HEK293 (cell line): ENCODE measurements around the gene SMYD1.

ENCODE experiments used
- CTCF ChIA-PET: fragments of 350-600 bp; formaldehyde crosslinking; extraction: SDS; loops from one replicate; lab custom pipeline; 2021; ENCODE audit warnings: antibody characterized with exemption; lab: Yijun Ruan, JAX
- POLR2A ChIA-PET: fragments of 300-600 bp; formaldehyde crosslinking; extraction: SDS; loops from one replicate; lab custom pipeline; 2020; ENCODE audit warnings: antibody characterized with exemption, inconsistent platforms; lab: Yijun Ruan, JAX
- H3K27ac ChIP-seq: fragments of 200-500 bp; sonication (Bioruptor generic); 2 replicates; pipeline ENCODE4 v1.5.1; 2014; ENCODE audit warnings: low read depth, low read length, control low read depth, inconsistent platforms; ENCODE audit errors: extremely low read depth
- H3K36me3 ChIP-seq, 2 experiments: fragments of 200-500 bp in 1 of 2; sonication (Bioruptor generic) in 1 of 2; 1 replicate in 1 of 2; 2 replicates in 1 of 2; pipeline ENCODE4 v1.5.1; 2014 to 2017; ENCODE audit warnings: inconsistent platforms in 2 of 2, low read length in 2 of 2; ENCODE audit not compliant: control insufficient read depth in 2 of 2, insufficient read depth in 1 of 2
- H3K4me1 ChIP-seq: fragments of 200-500 bp; sonication (Bioruptor generic); 2 replicates; pipeline ENCODE4 v1.5.1; 2014; ENCODE audit warnings: mild to moderate bottlenecking, low read length, inconsistent platforms; ENCODE audit not compliant: control insufficient read depth, insufficient read depth
- H3K4me3 ChIP-seq: 2 replicates; pipeline ENCODE4 v1.5.1; 2011; ENCODE audit warnings: low read depth, mild to moderate bottlenecking, control low read depth, low read length, moderate library complexity
- H3K9me3 ChIP-seq: fragments of 200-500 bp; sonication (Bioruptor generic); 2 replicates; pipeline ENCODE4 v1.5.1; 2014; ENCODE audit warnings: low read depth, low read length, inconsistent platforms; ENCODE audit not compliant: control insufficient read depth, insufficient read depth
- FEZF1 ChIP-seq: fragments of 450-650 bp; formaldehyde crosslinking; IDR thresholded peaks from 2 replicates; pipeline ENCODE4 v1.5.1; 2016; ENCODE audit warnings: missing biosample characterization, missing genetic modification characterization
- GLI2 ChIP-seq: fragments of 450-650 bp; formaldehyde crosslinking; IDR thresholded peaks from 2 replicates; pipeline ENCODE4; 2017; ENCODE audit warnings: missing biosample characterization, missing genetic modification characterization, low read depth, borderline replicate concordance
- HOXC10 ChIP-seq: sonication (generic); formaldehyde crosslinking; IDR thresholded peaks from 2 replicates; pipeline ENCODE4 v1.8.1; 2023; ENCODE audit warnings: mild to moderate bottlenecking, missing genetic modification reagents
- MEIS1 ChIP-seq: sonication (generic); formaldehyde crosslinking; IDR thresholded peaks from 2 replicates; pipeline ENCODE4 v1.8.1; 2022; ENCODE audit warnings: missing genetic modification reagents, mild to moderate bottlenecking, borderline replicate concordance
- SCRT2 ChIP-seq: fragments of 450-650 bp; formaldehyde crosslinking; IDR thresholded peaks from 2 replicates; pipeline ENCODE4 v1.5.1; 2016; ENCODE audit warnings: missing biosample characterization, missing genetic modification characterization
- SETDB1 ChIP-seq: IDR thresholded peaks from one replicate; pipeline ENCODE4 v1.6.1; 2017; ENCODE audit warnings: mild to moderate bottlenecking, low read length, moderate library complexity, mixed read lengths; ENCODE audit not compliant: insufficient read length
- ZFP3 ChIP-seq: fragments of 450-650 bp; formaldehyde crosslinking; IDR thresholded peaks from 2 replicates; pipeline ENCODE4 v1.5.1; 2016; ENCODE audit warnings: low read depth, missing biosample characterization, missing genetic modification characterization
- ZNF174 ChIP-seq: fragments of 450-650 bp; formaldehyde crosslinking; IDR thresholded peaks from 2 replicates; pipeline ENCODE4 v1.5.0; 2017; ENCODE audit warnings: missing biosample characterization, mild to moderate bottlenecking, missing genetic modification characterization
- ZNF248 ChIP-seq: fragments of 450-650 bp; formaldehyde crosslinking; IDR thresholded peaks from 2 replicates; pipeline ENCODE4 v1.5.1; 2017; ENCODE audit warnings: missing biosample characterization, missing genetic modification characterization
- ZNF302 ChIP-seq: fragments of 450-650 bp; formaldehyde crosslinking; IDR thresholded peaks from 2 replicates; pipeline ENCODE4 v1.5.1; 2016; ENCODE audit warnings: missing biosample characterization, missing genetic modification characterization, low read depth
- ZNF324 ChIP-seq: fragments of 450-650 bp; formaldehyde crosslinking; IDR thresholded peaks from 2 replicates; pipeline ENCODE4 v1.5.1; 2016; ENCODE audit warnings: missing biosample characterization, missing genetic modification characterization
- ZNF514 ChIP-seq: fragments of 450-650 bp; formaldehyde crosslinking; IDR thresholded peaks from 2 replicates; pipeline ENCODE4 v1.5.1; 2016; ENCODE audit warnings: missing biosample characterization, missing genetic modification characterization
- ZNF521 ChIP-seq: fragments of 450-650 bp; formaldehyde crosslinking; IDR thresholded peaks from 2 replicates; pipeline ENCODE4 v1.5.1; 2017; ENCODE audit warnings: missing biosample characterization, mild to moderate bottlenecking, missing genetic modification characterization
- ZNF558 ChIP-seq: fragments of 450-650 bp; formaldehyde crosslinking; IDR thresholded peaks from 2 replicates; pipeline ENCODE4 v1.5.1; 2016; ENCODE audit warnings: missing biosample characterization, missing genetic modification characterization
- ZNF561 ChIP-seq: fragments of 450-650 bp; IDR thresholded peaks from 2 replicates; pipeline ENCODE4 v1.5.1; 2018; ENCODE audit warnings: missing biosample characterization, missing genetic modification characterization, borderline replicate concordance
- ZNF707 ChIP-seq: fragments of 450-650 bp; formaldehyde crosslinking; IDR thresholded peaks from 2 replicates; pipeline ENCODE4 v1.5.1; 2016; ENCODE audit warnings: missing biosample characterization, missing genetic modification characterization
- ZXDB ChIP-seq: fragments of 450-650 bp; formaldehyde crosslinking; IDR thresholded peaks from 2 replicates; pipeline ENCODE4 v1.5.1; 2016; ENCODE audit warnings: missing biosample characterization, missing genetic modification characterization
- TF ChIP-seq, protein P1 (sequence below): sonication (generic); formaldehyde crosslinking; IDR thresholded peaks from 2 replicates; pipeline ENCODE4 v1.8.1; 2022; ENCODE audit warnings: mild to moderate bottlenecking, moderate library complexity, missing genetic modification reagents
- TF ChIP-seq, protein P2 (sequence below): fragments of 450-650 bp; formaldehyde crosslinking; IDR thresholded peaks from 2 replicates; pipeline ENCODE4 v1.5.1; 2017; ENCODE audit warnings: missing biosample characterization, missing genetic modification characterization
- TF ChIP-seq, protein P3 (sequence below): fragments of 450-650 bp; formaldehyde crosslinking; IDR thresholded peaks from 2 replicates; pipeline ENCODE4; 2016; ENCODE audit warnings: missing biosample characterization, missing genetic modification characterization
- TF ChIP-seq, protein P4 (sequence below): fragments of 450-650 bp; formaldehyde crosslinking; IDR thresholded peaks from 2 replicates; pipeline ENCODE4 v1.5.1; 2016; ENCODE audit warnings: missing biosample characterization, missing genetic modification characterization
- TF ChIP-seq, protein P5 (sequence below): fragments of 450-650 bp; formaldehyde crosslinking; IDR thresholded peaks from 2 replicates; pipeline ENCODE4 v1.5.1; 2016; ENCODE audit warnings: missing biosample characterization, missing genetic modification characterization

SMYD1 gene

DNA sequence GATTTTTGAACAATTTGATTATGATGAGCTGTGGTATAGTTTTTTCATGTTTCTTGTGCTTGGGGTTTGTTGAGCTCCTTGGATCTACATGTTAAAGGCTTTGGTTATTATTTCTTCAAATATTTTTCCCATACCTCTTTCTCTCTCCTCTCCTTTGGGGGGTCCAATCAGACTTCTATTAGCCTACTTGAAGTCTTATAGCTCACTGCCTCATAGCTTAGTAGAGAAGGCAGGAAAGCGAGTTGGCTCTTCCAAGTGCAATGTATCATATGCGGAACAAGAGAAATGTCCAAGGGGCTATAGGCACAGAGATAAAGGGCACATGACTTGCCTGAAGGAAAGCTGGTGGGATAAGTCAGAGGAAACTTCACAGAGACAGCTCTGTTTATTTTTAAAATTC is 74.3 kb downstream of the SMYD1 start (continued):
- TF ChIP-seq, protein P1, sequence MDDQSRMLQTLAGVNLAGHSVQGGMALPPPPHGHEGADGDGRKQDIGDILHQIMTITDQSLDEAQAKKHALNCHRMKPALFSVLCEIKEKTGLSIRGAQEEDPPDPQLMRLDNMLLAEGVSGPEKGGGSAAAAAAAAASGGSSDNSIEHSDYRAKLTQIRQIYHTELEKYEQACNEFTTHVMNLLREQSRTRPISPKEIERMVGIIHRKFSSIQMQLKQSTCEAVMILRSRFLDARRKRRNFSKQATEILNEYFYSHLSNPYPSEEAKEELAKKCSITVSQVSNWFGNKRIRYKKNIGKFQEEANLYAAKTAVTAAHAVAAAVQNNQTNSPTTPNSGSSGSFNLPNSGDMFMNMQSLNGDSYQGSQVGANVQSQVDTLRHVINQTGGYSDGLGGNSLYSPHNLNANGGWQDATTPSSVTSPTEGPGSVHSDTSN (CRISPR knock-in tag), result no peak
- TF ChIP-seq SETDB1 (no peak), MEIS1 (CRISPR knock-in tag) (no peak), ZNF558 (no peak), GLI2 (tag by site-specific recombination) (no peak), ZNF707 (no peak)
- TF ChIP-seq, protein P2, sequence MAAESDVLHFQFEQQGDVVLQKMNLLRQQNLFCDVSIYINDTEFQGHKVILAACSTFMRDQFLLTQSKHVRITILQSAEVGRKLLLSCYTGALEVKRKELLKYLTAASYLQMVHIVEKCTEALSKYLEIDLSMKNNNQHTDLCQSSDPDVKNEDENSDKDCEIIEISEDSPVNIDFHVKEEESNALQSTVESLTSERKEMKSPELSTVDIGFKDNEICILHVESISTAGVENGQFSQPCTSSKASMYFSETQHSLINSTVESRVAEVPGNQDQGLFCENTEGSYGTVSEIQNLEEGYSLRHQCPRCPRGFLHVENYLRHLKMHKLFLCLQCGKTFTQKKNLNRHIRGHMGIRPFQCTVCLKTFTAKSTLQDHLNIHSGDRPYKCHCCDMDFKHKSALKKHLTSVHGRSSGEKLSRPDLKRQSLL (tag by site-specific recombination), result no peak
- TF ChIP-seq, all 188 proteins: peak for 0

DNA sequence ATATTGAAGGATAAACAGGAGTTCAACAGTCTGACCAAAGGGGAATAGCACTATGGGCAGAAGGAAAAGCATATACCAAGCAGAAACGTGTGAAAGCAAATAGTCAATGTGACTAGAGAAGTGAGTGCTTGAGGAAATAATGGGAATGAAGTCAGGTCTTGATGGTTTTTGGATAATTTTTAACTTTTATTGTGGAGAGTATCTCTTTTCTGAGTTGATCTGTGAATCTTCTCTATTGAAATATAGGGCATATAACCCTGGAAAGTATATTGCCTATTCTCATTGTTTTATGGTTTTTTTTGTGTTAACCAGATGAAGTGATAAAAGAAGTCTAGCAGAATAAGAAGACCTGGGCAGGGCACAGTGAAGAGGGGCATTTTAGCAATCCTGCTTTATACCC is 76.6 kb downstream of the SMYD1 start:
- ChIA-PET CTCF (no interaction called here), POLR2A (no interaction called here)
- Histone ChIP-seq H3K4me3 (no peak overlapping the region), H3K27ac (no peak overlapping the region), H3K9me3 (no peaks in the 10 kb centered on the region), H3K4me1 (no peaks in the 10 kb centered on the region), H3K36me3 (no peaks in the 10 kb centered on the region)
- TF ChIP-seq FEZF1 (no peak), ZXDB (tag by site-specific recombination) (no peak)

DNA sequence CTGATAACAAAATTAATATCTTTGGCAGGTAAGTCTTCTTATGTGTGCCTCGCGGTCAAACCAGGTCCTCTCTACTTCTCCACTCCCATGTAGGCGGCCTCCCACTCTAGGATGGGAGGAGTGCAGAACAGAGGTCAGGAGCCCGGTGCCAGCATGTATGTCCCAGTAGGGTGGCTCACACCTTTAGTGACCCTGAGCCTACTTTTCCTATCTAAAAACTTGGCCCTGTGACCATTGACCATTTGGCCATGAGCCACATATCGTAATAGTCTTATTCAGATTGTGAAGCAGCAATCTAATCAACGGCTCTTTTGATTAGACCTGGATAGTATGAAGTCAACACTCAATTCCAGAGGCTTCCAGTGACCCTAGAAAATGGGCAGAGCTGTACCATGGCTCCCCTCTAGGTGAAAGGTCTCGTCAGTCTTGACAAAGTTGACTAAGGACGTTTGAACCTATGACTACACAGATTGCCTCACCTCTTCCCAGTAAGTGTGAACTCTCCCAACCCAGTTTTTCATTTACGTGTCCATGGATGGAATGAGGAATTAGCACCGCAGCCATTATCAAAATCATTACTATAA is 77.4 kb downstream of the SMYD1 start:
- no peaks in the 10 kb centered on the region for H3K9me3 ChIP-seq
- no peak overlapping the region for H3K4me3 ChIP-seq
- ChIA-PET CTCF (interaction anchor here (1.8 to 2.4 kb wide), 2 partner anchors 15 to 85 kb away, joined by 5 to 6 read pairs; no protein-coding TSS in a partner anchor), POLR2A (no interaction called here)
- no peak overlapping the region for H3K27ac ChIP-seq
- no peaks in the 10 kb centered on the region for H3K4me1 ChIP-seq
- TF ChIP-seq HOXC10 (CRISPR knock-in tag) (no peak), ZFP3 (tag by site-specific recombination) (no peak), ZNF324 (tag by site-specific recombination) (no peak), SCRT2 (tag by site-specific recombination) (no peak), ZNF561 (tag by site-specific recombination) (no peak), ZNF248 (tag by site-specific recombination) (no peak), ZNF521 (tag by site-specific recombination) (no peak), ZNF302 (tag by site-specific recombination) (no peak), ZNF514 (tag by site-specific recombination) (no peak), ZNF174 (no peak)
- TF ChIP-seq, protein P3, sequence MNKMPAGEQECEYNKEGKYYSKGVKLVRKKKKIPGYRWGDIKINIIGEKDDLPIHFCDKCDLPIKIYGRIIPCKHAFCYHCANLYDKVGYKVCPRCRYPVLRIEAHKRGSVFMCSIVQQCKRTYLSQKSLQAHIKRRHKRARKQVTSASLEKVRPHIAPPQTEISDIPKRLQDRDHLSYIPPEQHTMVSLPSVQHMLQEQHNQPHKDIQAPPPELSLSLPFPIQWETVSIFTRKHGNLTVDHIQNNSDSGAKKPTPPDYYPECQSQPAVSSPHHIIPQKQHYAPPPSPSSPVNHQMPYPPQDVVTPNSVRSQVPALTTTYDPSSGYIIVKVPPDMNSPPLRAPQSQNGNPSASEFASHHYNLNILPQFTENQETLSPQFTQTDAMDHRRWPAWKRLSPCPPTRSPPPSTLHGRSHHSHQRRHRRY (tag by site-specific recombination), result no peak
- TF ChIP-seq, protein P4, sequence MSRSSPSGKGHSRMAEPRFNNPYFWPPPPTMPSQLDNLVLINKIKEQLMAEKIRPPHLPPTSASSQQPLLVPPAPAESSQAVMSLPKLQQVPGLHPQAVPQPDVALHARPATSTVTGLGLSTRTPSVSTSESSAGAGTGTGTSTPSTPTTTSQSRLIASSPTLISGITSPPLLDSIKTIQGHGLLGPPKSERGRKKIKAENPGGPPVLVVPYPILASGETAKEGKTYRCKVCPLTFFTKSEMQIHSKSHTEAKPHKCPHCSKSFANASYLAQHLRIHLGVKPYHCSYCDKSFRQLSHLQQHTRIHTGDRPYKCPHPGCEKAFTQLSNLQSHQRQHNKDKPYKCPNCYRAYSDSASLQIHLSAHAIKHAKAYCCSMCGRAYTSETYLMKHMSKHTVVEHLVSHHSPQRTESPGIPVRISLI (tag by site-specific recombination), result no peak
- TF ChIP-seq, protein P5, sequence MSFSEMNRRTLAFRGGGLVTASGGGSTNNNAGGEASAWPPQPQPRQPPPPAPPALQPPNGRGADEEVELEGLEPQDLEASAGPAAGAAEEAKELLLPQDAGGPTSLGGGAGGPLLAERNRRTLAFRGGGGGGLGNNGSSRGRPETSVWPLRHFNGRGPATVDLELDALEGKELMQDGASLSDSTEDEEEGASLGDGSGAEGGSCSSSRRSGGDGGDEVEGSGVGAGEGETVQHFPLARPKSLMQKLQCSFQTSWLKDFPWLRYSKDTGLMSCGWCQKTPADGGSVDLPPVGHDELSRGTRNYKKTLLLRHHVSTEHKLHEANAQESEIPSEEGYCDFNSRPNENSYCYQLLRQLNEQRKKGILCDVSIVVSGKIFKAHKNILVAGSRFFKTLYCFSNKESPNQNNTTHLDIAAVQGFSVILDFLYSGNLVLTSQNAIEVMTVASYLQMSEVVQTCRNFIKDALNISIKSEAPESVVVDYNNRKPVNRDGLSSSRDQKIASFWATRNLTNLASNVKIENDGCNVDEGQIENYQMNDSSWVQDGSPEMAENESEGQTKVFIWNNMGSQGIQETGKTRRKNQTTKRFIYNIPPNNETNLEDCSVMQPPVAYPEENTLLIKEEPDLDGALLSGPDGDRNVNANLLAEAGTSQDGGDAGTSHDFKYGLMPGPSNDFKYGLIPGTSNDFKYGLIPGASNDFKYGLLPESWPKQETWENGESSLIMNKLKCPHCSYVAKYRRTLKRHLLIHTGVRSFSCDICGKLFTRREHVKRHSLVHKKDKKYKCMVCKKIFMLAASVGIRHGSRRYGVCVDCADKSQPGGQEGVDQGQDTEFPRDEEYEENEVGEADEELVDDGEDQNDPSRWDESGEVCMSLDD (tag by site-specific recombination), result no peak
- H3K36me3 ChIP-seq, result no peaks in the 10 kb centered on the region
